Ishikawa (cell line): ENCODE results near the gene DZIP3.

ENCODE experiments used
- CEBPB ChIP-seq: IDR thresholded peaks from 2 replicates; pipeline ENCODE4 v1.6.1; 2012
- EGR1 ChIP-seq: IDR thresholded peaks from 2 replicates; pipeline ENCODE4 v1.6.1; 2012
- RAD21 ChIP-seq: IDR thresholded peaks from 2 replicates; pipeline ENCODE4 v1.6.1; 2012; ENCODE audit warnings: low read depth
- REST ChIP-seq: IDR thresholded peaks from 2 replicates; pipeline ENCODE4 v1.6.1; 2012; ENCODE audit warnings: low read depth, mild to moderate bottlenecking
- YY1 ChIP-seq: IDR thresholded peaks from 2 replicates; pipeline ENCODE4 v1.6.1; 2012; ENCODE audit warnings: low read depth

DNA sequence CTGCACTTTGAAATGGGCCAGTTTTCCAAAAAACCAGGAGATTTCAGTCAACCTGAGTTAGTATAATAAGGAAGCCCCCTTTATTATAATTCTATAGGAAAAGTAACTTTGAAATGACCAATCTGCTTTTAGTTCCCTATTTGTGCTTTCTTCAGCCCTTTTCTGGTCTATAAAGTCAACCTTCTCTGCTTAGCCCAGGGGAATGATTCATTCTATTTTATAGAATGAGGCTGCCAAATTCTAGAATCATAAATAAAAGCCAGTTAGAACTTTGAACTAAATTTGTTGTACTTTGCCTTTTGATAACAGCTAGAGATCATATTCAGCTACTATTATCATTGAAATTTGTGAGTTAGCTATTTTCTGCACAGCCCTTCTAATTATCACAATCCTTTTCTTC is 25.0 kb upstream of the DZIP3 start:
- TF ChIP-seq REST (no peak), YY1 (no peak), EGR1 (no peak), CEBPB (no peak), RAD21 (no peak)
